GM15510 (cell line): ENCODE measurements around the gene DDX1.

ENCODE experiments used
- POLR2A ChIP-seq: IDR thresholded peaks from 3 replicates; pipeline ENCODE4 v1.6.1; 2011; ENCODE audit warnings: borderline replicate concordance; ENCODE audit not compliant: insufficient read length; ENCODE audit errors: extremely low read depth

The DDX1 gene

GRCh38 chr2:15616429-15616828 lies 24.8 kb downstream of the DDX1 start:
- TF ChIP-seq POLR2A, result no peak

GRCh38 chr2:15616850-15617777 lies 25.4 kb downstream of the DDX1 start:
- no peak for TF ChIP-seq POLR2A

GRCh38 chr2:15617778-15618448 lies 26.2 kb downstream of the DDX1 start:
- no peak for TF ChIP-seq POLR2A

GRCh38 chr2:15618449-15618855 lies 26.8 kb downstream of the DDX1 start:
- TF ChIP-seq POLR2A, result no peak

GRCh38 chr2:15619076-15619475 lies 27.4 kb downstream of the DDX1 start:
- TF ChIP-seq POLR2A, result no peak

GRCh38 chr2:15619510-15619909 lies 27.8 kb downstream of the DDX1 start:
- TF ChIP-seq POLR2A, result no peak

- no peak for TF ChIP-seq POLR2A
Measured at GRCh38 chr2:15619938-15620337, 28.3 kb downstream of the DDX1 start.

GRCh38 chr2:15620340-15620739 lies 28.7 kb downstream of the DDX1 start:
- no peak for TF ChIP-seq POLR2A

- no peak for TF ChIP-seq POLR2A
Measured at GRCh38 chr2:15620857-15621471, 29.3 kb downstream of the DDX1 start.

GRCh38 chr2:15622214-15622613 lies 30.5 kb downstream of the DDX1 start:
- no peak for TF ChIP-seq POLR2A

- TF ChIP-seq POLR2A, result no peak
Measured at GRCh38 chr2:15622614-15623480, 31.2 kb downstream of the DDX1 start.

GRCh38 chr2:15623481-15623796 lies 31.8 kb downstream of the DDX1 start:
- TF ChIP-seq POLR2A, result no peak

GRCh38 chr2:15623898-15624541 lies 32.4 kb downstream of the DDX1 start:
- no peak for TF ChIP-seq POLR2A

GRCh38 chr2:15624903-15625302 lies 33.2 kb downstream of the DDX1 start:
- no peak for TF ChIP-seq POLR2A
